Endothelial cell of umbilical vein (primary cell): ENCODE data around the gene CLOCK.

Experiments
- EZH2 ChIP-seq: IDR thresholded peaks from 2 replicates; pipeline ENCODE4 v1.6.1; 2012; ENCODE audit warnings: borderline replicate concordance, low read depth, mild to moderate bottlenecking, moderate library complexity, low read length, inconsistent platforms; ENCODE audit not compliant: severe bottlenecking
- FOS ChIP-seq: IDR thresholded peaks from 2 replicates; pipeline ENCODE4 v1.6.1; 2011; ENCODE audit warnings: mild to moderate bottlenecking, low read length, moderate library complexity, borderline replicate concordance; ENCODE audit not compliant: insufficient read depth
- GATA2 ChIP-seq: IDR thresholded peaks from 2 replicates; pipeline ENCODE4 v1.7.0; 2011; ENCODE audit warnings: low read depth, mild to moderate bottlenecking, moderate library complexity, mixed read lengths, low read length; ENCODE audit not compliant: insufficient read length, insufficient read depth
- JUN ChIP-seq: IDR thresholded peaks from 2 replicates; pipeline ENCODE4 v1.6.1; 2011; ENCODE audit warnings: borderline replicate concordance, low read depth; ENCODE audit not compliant: insufficient read length, insufficient read depth
- MAX ChIP-seq: IDR thresholded peaks from 2 replicates; pipeline ENCODE4 v1.6.1; 2011; ENCODE audit not compliant: insufficient read depth, insufficient read length
- MYC ChIP-seq: IDR thresholded peaks from one replicate; pipeline ENCODE4 v1.6.1; 2011; ENCODE audit warnings: mild to moderate bottlenecking, low read depth, low read length
- POLR2A ChIP-seq: IDR thresholded peaks from 2 replicates; pipeline ENCODE4 v1.6.1; 2012; ENCODE audit warnings: low read depth, mild to moderate bottlenecking, control low read depth, low read length
- POLR2AphosphoS5 ChIP-seq: IDR thresholded peaks from 2 replicates; pipeline ENCODE4 v1.6.1; 2012; ENCODE audit warnings: low read depth, mild to moderate bottlenecking, control low read depth, low read length, moderate library complexity; ENCODE audit not compliant: insufficient read depth
- TF ChIP-seq, protein P1 (sequence below), 2 donors: IDR thresholded peaks; 1 replicate in 1 of 2; 2 replicates in 1 of 2; pipeline ENCODE4 v1.5.1; 2011; ENCODE audit warnings: low read length in 2 of 2, mild to moderate bottlenecking in 2 of 2, moderate library complexity in 2 of 2, control low read depth in 1 of 2, inconsistent platforms in 1 of 2, low read depth in 1 of 2; ENCODE audit not compliant: insufficient read depth in 1 of 2; ENCODE audit errors: extremely low read depth in 1 of 2

- TF ChIP-seq, protein P1, sequence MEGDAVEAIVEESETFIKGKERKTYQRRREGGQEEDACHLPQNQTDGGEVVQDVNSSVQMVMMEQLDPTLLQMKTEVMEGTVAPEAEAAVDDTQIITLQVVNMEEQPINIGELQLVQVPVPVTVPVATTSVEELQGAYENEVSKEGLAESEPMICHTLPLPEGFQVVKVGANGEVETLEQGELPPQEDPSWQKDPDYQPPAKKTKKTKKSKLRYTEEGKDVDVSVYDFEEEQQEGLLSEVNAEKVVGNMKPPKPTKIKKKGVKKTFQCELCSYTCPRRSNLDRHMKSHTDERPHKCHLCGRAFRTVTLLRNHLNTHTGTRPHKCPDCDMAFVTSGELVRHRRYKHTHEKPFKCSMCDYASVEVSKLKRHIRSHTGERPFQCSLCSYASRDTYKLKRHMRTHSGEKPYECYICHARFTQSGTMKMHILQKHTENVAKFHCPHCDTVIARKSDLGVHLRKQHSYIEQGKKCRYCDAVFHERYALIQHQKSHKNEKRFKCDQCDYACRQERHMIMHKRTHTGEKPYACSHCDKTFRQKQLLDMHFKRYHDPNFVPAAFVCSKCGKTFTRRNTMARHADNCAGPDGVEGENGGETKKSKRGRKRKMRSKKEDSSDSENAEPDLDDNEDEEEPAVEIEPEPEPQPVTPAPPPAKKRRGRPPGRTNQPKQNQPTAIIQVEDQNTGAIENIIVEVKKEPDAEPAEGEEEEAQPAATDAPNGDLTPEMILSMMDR (IDR thresholded peaks at IDR 0.05; ENCODE audit: extremely low read depth in 1 of 2, insufficient read depth in 1 of 2, low read depth in 1 of 2, low read length in 2 of 2), result no peak
- TF ChIP-seq POLR2A, result no peak
- no peak for TF ChIP-seq EZH2
- TF ChIP-seq JUN, result no peak
- no peak for TF ChIP-seq MAX
- TF ChIP-seq POLR2AphosphoS5, result no peak
- TF ChIP-seq MYC, result no peak
- TF ChIP-seq FOS, result no peak
- TF ChIP-seq GATA2, result no peak
Observed at GRCh38 chr4:55397520-55398321, 149.0 kb downstream of the CLOCK start.
